Activated T-cell treated with anti-CD3 and anti-CD28 coated beads for 24 hours (primary cell): Measurements from ENCODE around the gene ADCY10.
"Not testable (repeated sequence)": the region's sequence is repeated elsewhere in the genome, so short reads cannot be mapped to it uniquely, and the experiment has no call there.

Experiments used
- DNase-seq: peaks from one replicate; pipeline ENCODE4 v3.0.0-alpha.2; 2020; ENCODE audit warnings: low read depth

The ADCY10 gene

DNA sequence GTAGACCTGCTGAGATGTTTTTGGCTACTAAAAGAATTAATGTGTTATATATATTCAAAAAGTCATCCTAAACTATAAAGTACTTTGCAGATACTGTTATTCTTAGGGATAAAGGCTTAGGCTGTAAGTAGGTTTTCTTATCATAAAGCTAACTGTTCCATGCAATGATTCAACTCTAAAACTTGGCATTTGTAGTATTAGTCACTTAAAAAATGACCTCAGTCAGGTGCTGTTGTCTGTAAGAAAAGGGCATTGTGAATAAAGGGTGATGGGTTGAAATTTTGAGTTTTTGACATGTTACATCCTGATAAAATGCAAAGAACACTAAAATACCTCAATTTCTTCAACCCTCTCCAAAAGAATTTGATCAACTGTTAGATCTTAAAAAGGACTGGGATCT is 32.9 kb downstream of the ADCY10 start:
- DNase-seq: no peak

DNA sequence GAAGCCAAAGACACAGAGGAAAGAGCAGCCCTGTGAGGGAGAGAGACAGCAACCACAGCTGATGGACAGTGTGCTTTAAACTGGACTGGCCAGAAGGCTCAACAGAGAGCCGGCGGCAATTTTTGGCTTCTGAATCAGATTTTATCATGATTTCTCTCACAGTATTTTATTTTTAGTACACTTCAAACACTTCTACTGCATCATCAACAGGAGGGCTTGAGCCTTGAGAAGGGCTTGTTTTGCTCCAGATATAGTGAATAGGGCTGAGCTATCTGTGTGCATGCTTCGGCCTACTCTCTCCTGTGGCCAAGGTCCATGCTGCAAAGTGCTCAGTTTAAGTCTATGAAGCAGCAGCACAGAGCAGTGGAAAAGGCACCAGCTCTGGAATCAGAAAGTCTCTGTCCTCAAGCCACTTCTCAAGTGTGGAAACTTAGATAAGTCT is 33.3 kb downstream of the ADCY10 start:
- no peak for DNase-seq

DNA sequence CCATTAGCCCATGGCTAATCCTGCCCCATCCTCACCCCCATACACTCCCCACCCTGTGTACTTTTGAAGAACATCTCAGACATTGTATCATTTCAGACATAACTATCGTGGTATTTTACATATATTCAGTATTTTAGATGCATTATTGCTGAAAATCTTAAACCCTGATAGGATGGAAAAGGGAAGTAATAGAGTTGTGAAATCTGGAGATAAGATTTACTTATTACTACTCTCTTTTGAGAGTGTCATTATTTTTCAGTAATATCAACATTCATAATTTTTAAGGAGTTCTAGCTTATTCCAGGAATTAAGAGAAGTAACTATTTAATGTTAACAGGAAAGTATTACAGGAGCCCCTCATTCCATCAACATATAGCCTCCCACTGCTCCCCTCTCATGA is 34.4 kb downstream of the ADCY10 start:
- DNase-seq: no peak

DNA sequence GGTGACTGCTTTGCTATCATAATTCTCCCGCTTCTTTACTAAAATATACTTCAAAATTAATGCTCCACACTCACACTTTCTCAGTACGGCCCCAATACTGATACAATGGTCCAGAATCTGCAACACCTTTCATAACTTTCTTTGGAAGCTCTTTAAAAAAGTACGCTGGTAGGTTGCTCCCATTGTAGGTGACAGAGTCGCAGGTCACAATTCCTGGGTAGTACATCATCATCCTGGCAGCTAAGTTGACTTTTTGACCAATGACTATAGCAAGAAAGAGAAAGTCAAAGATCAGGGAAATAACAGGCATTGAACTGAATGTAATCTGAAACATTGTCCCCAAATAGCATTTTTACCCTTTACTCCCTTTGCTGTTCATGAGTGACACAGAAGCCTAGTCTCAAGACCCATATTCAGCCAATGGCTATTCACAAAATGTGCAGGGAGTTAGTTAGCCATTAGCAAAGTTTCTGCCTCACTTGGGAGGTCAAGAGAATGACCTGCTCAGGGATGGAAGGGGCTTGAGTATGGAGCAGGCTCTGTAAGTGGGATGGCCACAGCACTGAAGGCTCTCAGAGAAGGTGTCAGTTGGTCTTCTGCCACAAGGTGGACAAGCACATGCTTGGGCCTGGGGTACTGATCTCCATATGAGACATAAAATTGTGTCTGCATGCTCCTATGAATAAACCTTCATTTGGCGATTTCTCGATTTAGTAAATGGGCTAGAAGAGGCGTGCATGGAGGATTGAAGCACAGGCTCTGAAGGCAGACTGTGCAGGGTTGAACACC is 35.4 kb downstream of the ADCY10 start:
- DNase-seq: no peak

DNA sequence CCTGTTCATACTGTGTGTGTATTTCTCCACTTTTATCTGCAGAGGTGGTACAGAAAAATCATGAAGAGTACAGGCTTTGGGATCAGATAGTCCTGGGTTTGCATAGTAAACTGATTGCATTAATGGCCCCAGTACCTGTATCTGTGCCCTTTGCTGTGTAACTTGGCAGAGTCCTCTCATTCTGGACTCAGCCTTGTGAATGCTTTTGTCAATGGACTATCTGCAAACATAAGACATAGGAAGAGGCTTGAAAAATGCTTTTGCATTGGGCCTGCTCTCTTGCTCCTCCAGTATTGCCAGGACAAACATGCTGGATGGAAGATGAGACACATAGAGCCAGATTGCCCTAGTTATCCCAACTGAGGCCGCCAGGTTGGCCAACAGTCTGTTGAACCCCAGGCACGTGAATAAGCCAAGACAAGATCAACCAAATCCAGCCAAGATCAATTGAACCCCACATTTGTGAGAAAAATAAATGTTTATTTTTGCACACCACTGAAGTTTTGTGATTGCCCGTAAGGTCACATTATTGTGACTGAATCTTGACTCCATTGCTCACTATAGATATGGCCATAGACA is 37.2 kb downstream of the ADCY10 start:
- no peak for DNase-seq

DNA sequence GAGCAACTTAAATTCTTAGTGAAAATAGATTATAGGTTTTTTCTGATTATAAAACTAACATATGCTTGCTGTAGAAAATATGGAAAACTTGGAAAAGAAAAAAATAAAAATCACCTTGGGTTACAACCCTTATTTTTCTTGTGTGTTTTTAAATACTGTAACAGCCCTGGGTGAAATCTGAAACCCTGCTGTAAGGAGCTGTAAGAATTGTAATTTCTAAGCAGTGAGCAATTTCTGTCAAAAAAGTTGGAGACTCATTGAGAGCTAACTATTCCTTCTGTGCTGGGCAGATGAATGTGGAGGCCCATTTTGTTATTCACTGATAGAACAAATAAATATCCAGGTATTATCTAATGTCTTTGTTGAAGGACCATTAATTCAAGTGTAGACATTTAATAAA is 42.6 kb downstream of the ADCY10 start:
- DNase-seq: no peak

DNA sequence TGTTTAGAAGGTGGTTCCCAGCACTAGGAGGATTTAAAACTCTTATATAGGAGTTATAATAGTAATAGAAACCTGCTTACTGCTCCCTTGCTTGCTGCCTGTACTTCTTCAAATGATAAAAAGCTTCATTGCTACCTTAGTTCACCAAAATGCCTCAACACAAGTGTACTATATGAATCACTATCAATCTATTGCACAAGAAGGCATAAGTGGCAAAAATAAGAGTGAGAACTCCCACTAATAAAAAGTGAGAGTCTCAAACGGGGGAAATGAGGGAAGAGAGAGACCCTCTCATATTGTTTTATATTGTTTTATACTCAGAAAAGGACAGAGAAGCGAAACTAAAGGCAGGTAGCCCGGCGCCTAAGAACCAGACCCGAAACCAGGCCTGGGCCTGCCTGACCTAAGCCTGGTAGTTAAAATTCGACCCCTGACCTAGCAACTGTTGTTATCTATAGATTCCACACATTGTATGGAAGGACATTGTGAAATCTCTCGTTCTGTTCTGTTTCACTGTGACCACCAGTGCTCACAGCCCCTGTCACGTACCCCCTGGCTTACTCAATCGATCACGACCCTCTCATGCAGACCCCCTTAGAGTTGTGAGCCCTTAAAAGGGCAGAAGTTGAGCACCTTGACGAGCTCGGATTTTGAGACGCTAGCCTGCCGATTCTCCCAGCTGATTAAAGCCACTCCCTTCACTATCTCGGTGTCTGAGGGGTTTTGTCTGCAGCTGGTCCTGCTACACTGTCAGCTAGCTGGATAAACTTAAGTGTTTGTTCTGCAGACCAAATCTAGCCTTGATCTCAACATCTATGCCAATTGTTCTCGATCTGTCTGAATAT is 44.6 kb downstream of the ADCY10 start:
- not testable (repeated sequence) for DNase-seq

DNA sequence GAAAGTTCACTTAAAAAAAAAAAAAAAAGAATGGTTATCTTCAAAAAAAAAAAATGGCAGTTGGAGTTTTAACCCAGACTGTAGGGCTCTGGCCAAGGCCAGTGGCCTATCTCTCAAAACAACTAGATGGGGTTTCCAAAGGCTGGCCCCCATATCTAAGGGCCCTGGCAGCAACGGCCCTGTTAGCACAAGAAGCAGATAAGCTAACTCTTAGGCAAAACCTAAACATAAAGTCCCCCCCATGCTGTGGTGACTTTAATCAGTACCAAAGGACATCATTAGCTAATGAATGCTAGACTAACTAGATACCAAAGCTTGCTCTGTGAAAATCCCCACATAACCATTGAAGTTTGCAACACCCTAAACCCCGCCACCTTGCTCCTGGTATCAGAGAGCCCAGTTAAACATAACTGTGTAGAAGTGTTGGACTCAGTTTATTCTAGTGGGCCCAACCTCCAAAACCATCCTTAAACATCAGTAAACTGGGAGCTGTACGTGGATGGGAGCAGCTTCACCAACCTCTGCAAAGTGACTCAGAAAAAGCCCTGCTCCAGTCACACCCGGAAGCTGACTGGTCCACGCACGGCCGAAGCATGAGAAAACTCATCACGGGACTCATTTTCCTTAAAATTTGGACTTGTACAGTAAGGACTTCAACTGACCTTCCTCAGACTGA is 47.1 kb downstream of the ADCY10 start:
- not testable (repeated sequence) for DNase-seq

DNA sequence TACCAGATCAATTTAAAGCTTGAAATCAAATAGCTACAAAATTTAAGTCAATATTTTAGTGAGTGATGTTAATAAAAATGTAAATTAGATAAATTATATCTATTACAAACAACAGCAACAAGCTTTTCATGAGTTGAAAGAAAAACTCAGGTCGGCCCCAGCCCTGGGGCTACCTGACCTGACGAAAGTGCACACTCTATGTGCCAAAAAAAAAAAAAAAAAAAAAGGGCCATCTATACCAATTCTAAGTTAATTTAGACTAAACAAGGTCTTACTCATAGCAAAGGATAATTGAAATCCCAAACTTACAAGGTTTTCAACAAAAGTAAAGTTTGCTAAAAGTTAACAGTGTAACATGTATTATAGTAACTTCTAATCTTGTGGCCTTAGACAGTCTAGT is 47.6 kb downstream of the ADCY10 start:
- DNase-seq: not testable (repeated sequence)

DNA sequence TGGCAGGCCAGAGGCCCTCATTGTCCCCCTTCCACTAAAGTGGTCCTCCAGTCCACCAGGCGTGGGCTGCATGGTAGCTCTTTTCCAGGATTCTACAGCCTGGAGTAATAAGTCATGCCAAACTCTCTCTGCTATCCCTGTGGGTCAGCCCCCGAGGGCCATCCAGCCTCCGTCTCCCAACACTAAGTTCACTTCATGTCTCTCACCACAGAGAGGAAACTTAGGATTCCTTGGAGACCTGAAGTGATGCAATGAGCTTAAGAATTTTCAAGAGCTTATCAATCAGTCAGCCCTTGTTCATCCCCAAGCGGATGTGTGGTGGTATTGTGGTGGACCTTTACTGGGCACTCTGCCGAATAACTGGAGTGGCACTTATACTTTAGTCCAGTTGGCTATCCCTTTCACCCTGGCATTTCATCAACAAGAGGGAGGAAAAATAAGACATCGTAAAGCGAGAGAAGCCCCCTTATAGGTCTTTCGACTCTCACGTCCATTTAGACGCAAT is 48.1 kb downstream of the ADCY10 start:
- DNase-seq: not testable (repeated sequence)

DNA sequence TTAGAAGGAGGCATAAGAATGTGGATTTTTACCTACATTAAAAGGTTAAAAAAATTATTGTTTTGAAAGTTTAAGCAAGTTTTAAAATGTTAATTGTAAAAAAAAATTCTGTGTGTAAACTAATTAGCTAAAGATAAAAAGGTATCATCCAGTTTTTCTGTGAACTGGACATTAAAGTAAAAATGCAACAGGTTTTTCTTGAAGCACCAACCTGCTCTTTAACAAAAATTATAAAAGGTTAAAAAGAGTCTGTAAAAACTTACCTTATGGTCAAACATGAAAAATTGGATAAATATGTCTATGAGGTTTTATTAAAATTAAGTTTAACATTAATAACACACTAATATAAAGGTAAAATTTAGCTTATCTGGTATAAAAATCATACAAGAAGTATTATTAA is 48.7 kb downstream of the ADCY10 start:
- not testable (repeated sequence) for DNase-seq

DNA sequence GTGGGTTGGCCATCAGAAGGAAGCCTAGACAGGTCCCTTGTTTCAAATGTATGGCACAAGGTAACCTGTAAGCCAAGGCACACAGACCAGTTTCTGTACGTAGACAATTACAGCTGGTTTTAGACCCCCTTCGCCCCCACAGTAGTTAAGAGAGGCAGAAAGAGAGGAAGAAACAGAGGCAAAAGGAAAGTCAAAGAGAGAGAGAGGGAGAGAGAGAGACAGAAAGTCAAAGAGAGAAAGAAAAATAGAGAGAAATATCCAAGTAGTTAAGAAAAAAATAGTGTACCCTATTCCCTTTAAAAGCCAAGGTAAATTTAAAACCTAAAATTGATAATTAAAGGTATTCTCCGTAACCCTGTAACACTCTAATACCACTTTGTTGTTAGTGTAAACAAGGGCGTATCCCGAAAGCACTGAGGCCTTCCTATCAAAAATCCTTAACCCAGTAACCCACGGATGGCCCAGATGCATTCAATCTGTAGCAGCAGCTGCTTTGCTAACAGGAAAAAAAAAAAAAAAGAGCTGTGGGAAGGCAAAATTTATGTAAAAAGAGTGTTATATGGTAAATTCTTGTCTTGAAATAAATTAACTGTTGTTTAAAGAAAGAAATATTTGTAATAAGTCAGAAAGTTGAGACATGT is 49.4 kb downstream of the ADCY10 start:
- DNase-seq: no peak

DNA sequence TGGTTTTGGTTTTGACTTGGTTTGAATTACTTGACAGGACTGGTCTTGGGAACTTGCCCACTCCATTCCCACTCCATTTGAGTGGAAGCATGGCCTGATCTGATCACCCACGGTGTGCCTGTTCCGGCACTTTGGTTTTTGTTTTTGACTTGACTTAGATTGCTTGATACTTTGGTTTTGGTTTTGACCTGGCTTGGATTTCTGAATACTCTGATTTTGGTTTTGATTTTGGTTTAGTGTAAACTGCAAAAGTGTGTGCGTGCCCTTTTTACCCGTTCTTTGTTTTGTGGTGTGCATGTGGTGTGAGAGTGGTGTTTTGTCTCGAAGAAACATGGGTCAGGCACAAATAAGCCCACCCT is 50.0 kb downstream of the ADCY10 start:
- DNase-seq: no peak

DNA sequence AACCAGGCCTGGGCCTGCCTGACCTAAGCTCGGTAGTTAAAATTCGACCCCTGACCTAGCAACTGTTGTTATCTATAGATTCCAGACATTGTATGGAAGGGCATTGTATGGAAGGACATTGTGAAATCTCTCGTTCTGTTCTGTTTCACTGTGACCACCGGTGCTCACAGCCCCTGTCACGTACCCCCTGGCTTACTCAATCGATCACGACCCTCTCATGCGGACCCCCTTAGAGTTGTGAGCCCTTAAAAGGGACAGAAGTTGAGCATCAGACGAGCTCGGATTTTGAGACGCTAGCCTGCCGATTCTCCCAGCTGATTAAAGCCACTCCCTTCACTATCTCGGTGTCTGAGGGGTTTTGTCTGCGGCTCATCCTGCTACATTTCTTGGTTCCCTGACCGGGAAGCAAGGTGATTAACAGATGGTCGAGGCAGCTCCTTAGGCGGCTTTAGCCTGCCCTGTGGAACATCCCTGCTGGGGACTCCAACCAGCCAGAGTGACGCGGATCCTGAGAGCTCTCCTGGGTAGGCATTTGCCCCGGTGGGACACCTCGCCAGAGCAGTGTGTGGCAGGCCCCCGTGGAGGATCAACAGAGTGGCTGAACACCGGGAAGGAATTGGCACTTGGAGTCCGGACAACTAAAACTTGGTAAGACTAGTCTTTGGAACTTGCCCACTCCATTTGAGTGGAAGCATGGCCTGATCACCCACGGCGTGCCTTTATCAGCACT is 50.6 kb downstream of the ADCY10 start:
- DNase-seq: not testable (repeated sequence)

DNA sequence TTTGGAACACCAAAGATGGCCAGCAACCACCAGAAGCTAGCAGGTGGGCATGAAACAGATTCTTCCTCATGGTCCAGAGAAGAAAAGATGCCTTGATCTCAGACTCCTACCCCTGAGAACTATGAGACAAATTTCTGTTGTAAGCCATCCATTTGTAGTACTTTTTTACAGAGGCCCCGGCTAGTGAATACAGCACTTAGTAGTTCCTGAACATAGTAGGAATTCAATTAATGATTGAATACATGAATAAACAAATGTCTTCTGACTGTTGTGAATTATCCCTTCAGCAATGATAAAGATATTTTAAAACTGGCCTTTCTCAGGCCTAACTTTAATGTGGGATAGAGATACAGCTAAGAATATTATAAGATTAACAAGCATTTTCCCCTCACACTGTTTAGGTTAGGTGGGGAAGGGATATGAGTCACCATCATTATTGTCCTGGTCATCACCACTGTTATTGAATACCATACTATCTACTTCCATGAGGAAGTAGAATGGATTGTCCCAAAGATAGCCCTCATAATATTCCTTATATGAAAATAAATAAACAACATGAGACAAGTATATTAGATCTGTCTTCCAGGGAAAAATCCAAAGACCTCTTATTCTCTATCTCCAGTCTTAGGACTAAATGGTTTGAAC is 51.4 kb downstream of the ADCY10 start:
- no peak for DNase-seq

DNA sequence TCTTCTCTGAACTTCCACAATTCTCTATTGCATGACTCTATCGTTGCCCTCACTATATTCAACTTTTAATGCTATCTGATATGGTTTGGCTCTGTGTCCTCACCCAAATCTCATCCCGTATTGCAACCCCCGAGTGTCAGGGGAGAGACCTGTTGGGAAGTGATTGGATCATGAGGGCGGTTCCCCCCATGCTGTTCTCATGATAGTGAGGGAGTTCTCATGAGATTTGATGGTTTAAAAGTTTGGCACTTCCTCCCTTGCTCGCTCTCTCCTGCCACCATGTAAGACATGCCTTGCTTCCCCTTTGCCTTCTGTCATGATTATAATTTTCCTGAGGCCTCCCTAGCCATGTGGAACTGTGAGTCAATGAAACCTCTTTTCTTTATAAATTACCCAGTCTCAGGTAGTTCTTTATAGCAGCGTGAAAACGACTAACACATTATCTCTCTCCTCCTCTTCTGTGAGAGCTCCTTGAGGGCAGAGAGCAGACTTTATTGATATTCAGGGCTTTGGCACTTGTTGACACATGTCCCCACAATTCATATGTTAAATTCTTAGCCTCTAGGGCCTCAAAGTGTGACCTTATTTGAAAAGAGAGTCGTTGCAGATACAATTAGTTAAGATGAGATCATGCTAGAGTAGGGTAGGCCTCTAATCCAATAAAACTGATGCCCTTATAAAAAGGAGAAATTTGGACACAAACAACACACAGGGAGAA is 52.1 kb downstream of the ADCY10 start:
- DNase-seq: no peak

DNA sequence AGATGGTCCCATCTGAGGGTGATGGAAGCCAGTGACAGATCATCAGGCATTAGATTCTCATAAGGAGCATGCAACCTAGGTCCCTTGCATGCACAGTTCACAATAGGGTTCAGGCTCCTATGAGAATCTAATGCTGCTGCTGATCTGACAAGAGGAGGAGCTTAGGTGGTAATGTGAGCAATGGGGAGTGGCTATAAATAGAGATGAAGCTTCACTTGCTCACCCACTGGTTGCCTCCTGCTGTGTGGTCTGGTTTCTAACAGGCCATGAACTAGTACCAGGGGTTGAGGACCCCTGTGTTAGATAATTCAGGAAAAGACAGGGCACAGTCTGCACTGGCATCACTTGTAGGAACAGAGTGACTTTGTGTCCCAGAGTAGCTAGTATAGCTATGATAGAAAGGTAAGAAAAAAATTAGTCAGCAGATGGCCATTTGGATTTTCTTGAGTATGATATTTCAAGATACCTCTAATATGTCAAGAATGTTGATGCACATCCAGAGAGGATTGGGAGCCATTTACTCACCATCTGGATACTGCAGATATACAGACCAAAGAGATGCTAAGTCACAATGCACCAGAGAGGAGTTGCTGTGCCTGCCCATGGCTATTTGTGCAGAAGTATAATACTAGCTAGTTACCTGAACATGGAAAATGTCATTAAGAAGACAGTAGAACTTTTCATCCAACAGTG is 53.6 kb downstream of the ADCY10 start:
- DNase-seq: no peak

DNA sequence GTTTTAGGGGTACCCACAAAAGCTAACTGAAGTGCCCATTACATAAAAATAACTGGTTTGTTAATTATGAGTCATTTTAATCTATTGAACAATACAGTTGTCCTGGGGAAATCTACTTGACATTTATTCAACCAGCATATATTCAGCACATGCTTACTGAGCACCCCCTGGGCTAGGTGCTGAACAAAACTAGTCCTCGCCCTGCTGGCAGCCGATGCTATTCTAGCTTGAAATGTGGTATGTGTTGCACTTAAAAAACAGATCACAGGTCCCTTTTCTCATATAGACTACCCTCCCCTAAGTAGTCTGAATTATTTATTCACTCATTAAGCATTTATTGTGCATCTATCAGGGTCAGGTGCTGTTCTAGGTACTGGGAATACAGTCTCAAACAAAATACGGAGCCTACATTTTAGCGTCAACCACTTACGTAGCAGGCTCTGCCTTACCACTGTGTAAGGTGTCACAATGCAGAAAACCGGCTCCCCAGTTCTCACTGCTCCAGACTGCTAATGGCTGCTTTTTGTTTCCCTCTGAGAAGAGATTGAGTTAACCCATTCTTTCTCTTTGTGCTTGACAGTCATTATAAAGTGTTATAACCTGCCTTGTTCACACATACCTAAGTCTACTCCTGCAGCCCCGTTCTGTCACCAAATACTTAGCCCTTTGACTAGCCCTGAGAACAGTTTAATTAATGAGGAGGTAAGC is 57.1 kb downstream of the ADCY10 start:
- DNase-seq: no peak

DNA sequence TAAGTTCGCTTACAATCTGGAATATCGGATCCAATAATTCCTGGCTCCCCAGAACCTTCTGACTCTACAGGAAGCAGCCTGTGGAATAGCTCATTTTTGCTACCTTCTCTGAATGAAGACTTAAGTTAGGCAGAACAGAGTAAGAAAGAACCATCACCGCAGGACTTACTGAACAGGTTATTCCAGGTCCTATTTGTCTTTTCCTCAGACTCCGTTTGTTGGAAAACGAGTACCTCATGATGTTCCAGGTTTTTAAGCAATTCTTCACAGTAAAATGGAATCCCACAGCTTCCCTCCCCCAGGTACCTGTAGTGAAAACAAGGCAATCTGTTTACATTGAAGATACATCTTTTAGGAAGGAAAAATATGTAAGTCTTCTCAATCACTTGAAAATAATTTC is 59.8 kb downstream of the ADCY10 start:
- DNase-seq: no peak
